ENCODE measurements around the gene ASB10.

ASB10 gene

GRCh38 chr7:151201751-151202150 lies 14.7 kb upstream of the ASB10 start:
- Mint-ChIP-seq H3K4me1 (ENCODE audit: low read depth) (peaks cover 2% of the 10 kb centered on the region), H3K36me3 (ENCODE audit: low read depth) (no peaks in the 10 kb centered on the region), H3K27me3 (no peaks in the 10 kb centered on the region), H3K27ac (no peak overlapping the region), H3K9me3 (no peaks in the 10 kb centered on the region), H3K4me3 (no peak overlapping the region)

- Mint-ChIP-seq H3K9me3 (no peaks in the 10 kb centered on the region), H3K27ac (no peak overlapping the region), H3K36me3 (ENCODE audit: low read depth) (no peaks in the 10 kb centered on the region), H3K4me3 (no peak overlapping the region), H3K27me3 (no peaks in the 10 kb centered on the region), H3K4me1 (ENCODE audit: low read depth) (no peaks in the 10 kb centered on the region)
These were observed 14.3 kb upstream of the ASB10 start for GRCh38 chr7:151201344-151201743.

- H3K4me1 Mint-ChIP-seq (ENCODE audit: low read depth) = no peaks in the 10 kb centered on the region
- H3K9me3 Mint-ChIP-seq = no peaks in the 10 kb centered on the region
- H3K4me3 Mint-ChIP-seq = no peak overlapping the region
- H3K36me3 Mint-ChIP-seq (ENCODE audit: low read depth) = no peaks in the 10 kb centered on the region
- H3K27me3 Mint-ChIP-seq = peaks cover 7% of the 10 kb centered on the region
- no peak overlapping the region for H3K27ac Mint-ChIP-seq
These were observed 12.1 kb upstream of the ASB10 start for GRCh38 chr7:151198945-151199848.

- H3K4me1 Mint-ChIP-seq (ENCODE audit: low read depth) = no peaks in the 10 kb centered on the region
- H3K36me3 Mint-ChIP-seq (ENCODE audit: low read depth) = no peaks in the 10 kb centered on the region
- H3K4me3 Mint-ChIP-seq = no peak overlapping the region
- H3K27me3 Mint-ChIP-seq = peaks cover 7% of the 10 kb centered on the region
- no peaks in the 10 kb centered on the region for H3K9me3 Mint-ChIP-seq
- no peak overlapping the region for H3K27ac Mint-ChIP-seq
These were observed 10.9 kb upstream of the ASB10 start for GRCh38 chr7:151197932-151198331.

GRCh38 chr7:151195616-151196450 lies 8.8 kb upstream of the ASB10 start:
- H3K9me3 Mint-ChIP-seq = no peaks in the 10 kb centered on the region

GRCh38 chr7:151194188-151194587 lies 7.1 kb upstream of the ASB10 start:
- H3K36me3 Mint-ChIP-seq (ENCODE audit: low read depth) = no peaks in the 10 kb centered on the region
- no peaks in the 10 kb centered on the region for H3K4me1 Mint-ChIP-seq (ENCODE audit: low read depth)
- H3K4me3 Mint-ChIP-seq = no peak overlapping the region
- no peaks in the 10 kb centered on the region for H3K9me3 Mint-ChIP-seq
- no peak overlapping the region for H3K27ac Mint-ChIP-seq
- peaks cover 7% of the 10 kb centered on the region for H3K27me3 Mint-ChIP-seq

More at GRCh38 chr7:151195616-151196450, 8.8 kb upstream of the ASB10 start:
- Mint-ChIP-seq H3K4me1 (ENCODE audit: low read depth) (no peaks in the 10 kb centered on the region), H3K36me3 (ENCODE audit: low read depth) (no peaks in the 10 kb centered on the region), H3K27me3 (peaks cover 7% of the 10 kb centered on the region), H3K4me3 (no peak overlapping the region), H3K27ac (no peak overlapping the region)

- Mint-ChIP-seq H3K36me3 (ENCODE audit: low read depth) (no peaks in the 10 kb centered on the region), H3K9me3 (no peaks in the 10 kb centered on the region), H3K4me1 (ENCODE audit: low read depth) (no peaks in the 10 kb centered on the region), H3K27me3 (peaks cover 7% of the 10 kb centered on the region), H3K4me3 (no peak overlapping the region), H3K27ac (no peak overlapping the region)
These were observed 6.3 kb upstream of the ASB10 start for GRCh38 chr7:151193203-151193978.

GRCh38 chr7:151192002-151192539 lies 5.0 kb upstream of the ASB10 start:
- Mint-ChIP-seq H3K36me3 (ENCODE audit: low read depth) (no peaks in the 10 kb centered on the region), H3K27ac (no peak overlapping the region), H3K4me3 (no peak overlapping the region), H3K4me1 (ENCODE audit: low read depth) (no peaks in the 10 kb centered on the region), H3K9me3 (no peaks in the 10 kb centered on the region), H3K27me3 (peaks cover 7% of the 10 kb centered on the region)

- Mint-ChIP-seq H3K27me3 (peaks cover 7% of the 10 kb centered on the region), H3K4me1 (ENCODE audit: low read depth) (no peaks in the 10 kb centered on the region), H3K36me3 (ENCODE audit: low read depth) (no peaks in the 10 kb centered on the region), H3K4me3 (no peak overlapping the region), H3K9me3 (no peaks in the 10 kb centered on the region), H3K27ac (no peak overlapping the region)
These were observed 4.5 kb upstream of the ASB10 start for GRCh38 chr7:151191544-151191943.

- Mint-ChIP-seq H3K9me3 (no peaks in the 10 kb centered on the region), H3K27ac (no peak overlapping the region), H3K4me1 (ENCODE audit: low read depth) (no peaks in the 10 kb centered on the region), H3K27me3 (no peaks in the 10 kb centered on the region), H3K36me3 (ENCODE audit: low read depth) (no peaks in the 10 kb centered on the region), H3K4me3 (no peak overlapping the region)
These were observed 2.0 kb upstream of the ASB10 start for GRCh38 chr7:151189038-151189437.

- Mint-ChIP-seq H3K27ac (no peak overlapping the region), H3K4me3 (no peak overlapping the region), H3K9me3 (no peaks in the 10 kb centered on the region), H3K27me3 (no peaks in the 10 kb centered on the region), H3K4me1 (ENCODE audit: low read depth) (no peaks in the 10 kb centered on the region), H3K36me3 (ENCODE audit: low read depth) (no peaks in the 10 kb centered on the region)
These were observed 1.1 kb upstream of the ASB10 start for GRCh38 chr7:151188252-151188542.

- Mint-ChIP-seq H3K27me3 (no peaks in the 10 kb centered on the region), H3K27ac (no peak overlapping the region), H3K4me1 (ENCODE audit: low read depth) (no peaks in the 10 kb centered on the region), H3K36me3 (ENCODE audit: low read depth) (no peaks in the 10 kb centered on the region), H3K4me3 (no peak overlapping the region), H3K9me3 (no peaks in the 10 kb centered on the region)
These were observed 580 bp upstream of the ASB10 start for GRCh38 chr7:151187409-151188251.

GRCh38 chr7:151185762-151186639 lies 1.0 kb downstream of the ASB10 start:
- no peak overlapping the region for H3K27ac Mint-ChIP-seq
- no peaks in the 10 kb centered on the region for H3K36me3 Mint-ChIP-seq (ENCODE audit: low read depth)
- H3K9me3 Mint-ChIP-seq = no peaks in the 10 kb centered on the region

More at GRCh38 chr7:151185762-151186639, 1.0 kb downstream of the ASB10 start:
- peaks cover 4% of the 10 kb centered on the region for H3K27me3 Mint-ChIP-seq
- no peak overlapping the region for H3K4me3 Mint-ChIP-seq
- no peaks in the 10 kb centered on the region for H3K4me1 Mint-ChIP-seq (ENCODE audit: low read depth)
